RWPE2 (cell line): ENCODE data around the gene LGALS4.
"Not testable (repeated sequence)": the region's sequence is repeated elsewhere in the genome, so short reads cannot be mapped to it uniquely, and the experiment has no call there.

Source experiments
- ATAC-seq: fragments of 200-7000 bp; cut with Tn5 transposase; 3 replicates; pipeline ENCODE4 v1.9.1; 2021; ENCODE audit warnings: low read depth
- DNase-seq: peaks from one replicate; pipeline ENCODE4 v3.0.0-alpha.2; 2020; ENCODE audit warnings: low spot score
- H3K27ac ChIP-seq: fragments of 450-650 bp; 2 replicates; pipeline ENCODE4 v1.5.1; 2017; ENCODE audit warnings: mild to moderate bottlenecking; ENCODE audit not compliant: poor library complexity, severe bottlenecking
- H3K27me3 ChIP-seq: fragments of 250-450 bp; sonication (Bioruptor Pico); 2 replicates; pipeline ENCODE4 v1.5.1; 2021; ENCODE audit warnings: mild to moderate bottlenecking, moderate library complexity; ENCODE audit not compliant: insufficient read depth, poor library complexity, severe bottlenecking
- H3K36me3 ChIP-seq: fragments of 250-450 bp; sonication (Bioruptor Pico); 2 replicates; pipeline ENCODE4 v1.5.1; 2020; ENCODE audit warnings: low read depth, mild to moderate bottlenecking, moderate library complexity
- H3K4me1 ChIP-seq: fragments of 250-450 bp; sonication (Bioruptor Pico); 2 replicates; pipeline ENCODE4 v1.5.1; 2021; ENCODE audit warnings: mild to moderate bottlenecking, moderate library complexity; ENCODE audit not compliant: insufficient read depth, poor library complexity, severe bottlenecking
- H3K4me3 ChIP-seq: fragments of 250-450 bp; sonication (Bioruptor Pico); 2 replicates; pipeline ENCODE4 v1.5.1; 2021; ENCODE audit warnings: mild to moderate bottlenecking, moderate library complexity; ENCODE audit not compliant: severe bottlenecking
- H3K9me3 ChIP-seq: fragments of 250-450 bp; sonication (Bioruptor Pico); 2 replicates; pipeline ENCODE4 v1.5.1; 2021; ENCODE audit warnings: mild to moderate bottlenecking, moderate library complexity; ENCODE audit not compliant: severe bottlenecking
- CTCF ChIP-seq: fragments of 450-650 bp; IDR thresholded peaks from one replicate; pipeline ENCODE4 v1.5.1; 2017; ENCODE audit warnings: mild to moderate bottlenecking, moderate library complexity; ENCODE audit not compliant: poor library complexity, severe bottlenecking

Gene LGALS4

GRCh38 chr19:38831142-38831605 lies 18.4 kb upstream of the LGALS4 start:
- H3K9me3 ChIP-seq, result no peaks in the 10 kb centered on the region
- H3K4me3 ChIP-seq, result peak overlapping the region; percentile 57
- peaks cover 12% of the 10 kb centered on the region for H3K4me1 ChIP-seq
- H3K27me3 ChIP-seq, result no peaks in the 10 kb centered on the region
- TF ChIP-seq CTCF, result no peak
- peaks cover 43% of the 10 kb centered on the region for H3K36me3 ChIP-seq
- peak; percentile 63 for ATAC-seq
- peak overlapping the region; percentile 78 for H3K27ac ChIP-seq
- DNase-seq, result no peak

- no peak for TF ChIP-seq CTCF
- Histone ChIP-seq H3K9me3 (no peaks in the 10 kb centered on the region), H3K36me3 (peaks cover 38% of the 10 kb centered on the region), H3K4me3 (no peak overlapping the region), H3K4me1 (peaks cover 5% of the 10 kb centered on the region), H3K27ac (peak overlapping the region; percentile 78), H3K27me3 (no peaks in the 10 kb centered on the region)
- no peak for ATAC-seq
- no peak for DNase-seq
Observed at GRCh38 chr19:38830039-38830733, 17.4 kb upstream of the LGALS4 start.

- not testable (repeated sequence) for ATAC-seq, DNase-seq, H3K27ac ChIP-seq, H3K4me1 ChIP-seq, H3K9me3 ChIP-seq, H3K27me3 ChIP-seq, H3K4me3 ChIP-seq
- H3K36me3 ChIP-seq, result peaks cover 41% of the 10 kb centered on the region
Observed at GRCh38 chr19:38829203-38829602, 16.5 kb upstream of the LGALS4 start.

- Histone ChIP-seq H3K4me1 (peaks cover 3% of the 10 kb centered on the region), H3K9me3 (no peaks in the 10 kb centered on the region), H3K4me3 (no peak overlapping the region), H3K27ac (no peak overlapping the region), H3K36me3 (peaks cover 41% of the 10 kb centered on the region), H3K27me3 (no peaks in the 10 kb centered on the region)
- DNase-seq (no peak), ATAC-seq (no peak)
- TF ChIP-seq CTCF, result no peak
Observed at GRCh38 chr19:38826856-38827551, 14.3 kb upstream of the LGALS4 start.

GRCh38 chr19:38825936-38826335 lies 13.2 kb upstream of the LGALS4 start:
- not testable (repeated sequence) for ATAC-seq, H3K27me3 ChIP-seq, H3K27ac ChIP-seq, H3K4me3 ChIP-seq, H3K9me3 ChIP-seq, H3K4me1 ChIP-seq, DNase-seq
- peaks cover 40% of the 10 kb centered on the region for H3K36me3 ChIP-seq

- H3K27ac ChIP-seq, H3K27me3 ChIP-seq, H3K36me3 ChIP-seq, ATAC-seq, DNase-seq, H3K4me3 ChIP-seq, H3K9me3 ChIP-seq, H3K4me1 ChIP-seq: not testable (repeated sequence)
Observed at GRCh38 chr19:38821230-38821825, 8.6 kb upstream of the LGALS4 start.
